Spinal cord (tissue), 10 donors: ENCODE measurements around the gene KRT3. TPM values are rescaled to one million over a fixed set of nuclear protein-coding genes. Genes with fewer than 3 reads are reported as not detected.

Experiments
- DNase-seq, 6 donors: peaks; one replicate each; pipeline versions ENCODE4 v3.0.0 to v3.0.0-alpha.2; 2013 to 2015; ENCODE audit warnings: low spot score in 6 of 6, low read depth in 4 of 6
- H3K27ac ChIP-seq: one replicate; pipeline ENCODE4 v1.5.1; 2013; ENCODE audit warnings: low read depth, low read length, control low read depth
- H3K27me3 ChIP-seq: one replicate; pipeline ENCODE4 v1.6.1; 2013; ENCODE audit warnings: low read length; ENCODE audit not compliant: control insufficient read depth, insufficient read depth
- H3K36me3 ChIP-seq: one replicate; pipeline ENCODE4 v1.6.1; 2013; ENCODE audit warnings: low read length; ENCODE audit not compliant: control insufficient read depth, insufficient read depth
- H3K4me1 ChIP-seq: one replicate; pipeline ENCODE4 v1.6.1; 2013; ENCODE audit warnings: low read length; ENCODE audit not compliant: control insufficient read depth, insufficient read depth
- H3K4me3 ChIP-seq: one replicate; pipeline ENCODE4 v1.5.1; 2013; ENCODE audit warnings: low read depth, low read length, control low read depth
- H3K9me3 ChIP-seq: one replicate; pipeline ENCODE4 v1.6.1; 2013; ENCODE audit warnings: low read length; ENCODE audit not compliant: control insufficient read depth, insufficient read depth
- WGBS: methylation state at CpG from one replicate; pipeline ENCODE4 v1.1.5; 2013; ENCODE audit warnings: missing lambda C conversion rate; ENCODE audit not compliant: insufficient coverage; 5-methylcytosine and 5-hydroxymethylcytosine counted together
- polyA plus RNA-seq, 2 donors: library from polyadenylated mRNA; unstranded; fragments of 120-200 nt; gene quantifications; one replicate each; pipeline ENCODE4 v1.2.1, GENCODE V29; 2013; ENCODE audit not compliant: insufficient read length in 2 of 2
- total RNA-seq, 2 donors: library from RNA; depleted of rRNA in 1 of 2; stranded (reverse); fragments of 120-200 nt in 1 of 2; fragments of >200 nt in 1 of 2; gene quantifications; one replicate each; pipeline versions ENCODE4 v1.2.3 to v1.2.4, GENCODE V29; 2013 to 2014
- donor health status: healthy.

KRT3 gene
- total and polyA plus RNA-seq, 4 donors: 0.10 to 0.21 TPM; not detected in 2

DNA sequence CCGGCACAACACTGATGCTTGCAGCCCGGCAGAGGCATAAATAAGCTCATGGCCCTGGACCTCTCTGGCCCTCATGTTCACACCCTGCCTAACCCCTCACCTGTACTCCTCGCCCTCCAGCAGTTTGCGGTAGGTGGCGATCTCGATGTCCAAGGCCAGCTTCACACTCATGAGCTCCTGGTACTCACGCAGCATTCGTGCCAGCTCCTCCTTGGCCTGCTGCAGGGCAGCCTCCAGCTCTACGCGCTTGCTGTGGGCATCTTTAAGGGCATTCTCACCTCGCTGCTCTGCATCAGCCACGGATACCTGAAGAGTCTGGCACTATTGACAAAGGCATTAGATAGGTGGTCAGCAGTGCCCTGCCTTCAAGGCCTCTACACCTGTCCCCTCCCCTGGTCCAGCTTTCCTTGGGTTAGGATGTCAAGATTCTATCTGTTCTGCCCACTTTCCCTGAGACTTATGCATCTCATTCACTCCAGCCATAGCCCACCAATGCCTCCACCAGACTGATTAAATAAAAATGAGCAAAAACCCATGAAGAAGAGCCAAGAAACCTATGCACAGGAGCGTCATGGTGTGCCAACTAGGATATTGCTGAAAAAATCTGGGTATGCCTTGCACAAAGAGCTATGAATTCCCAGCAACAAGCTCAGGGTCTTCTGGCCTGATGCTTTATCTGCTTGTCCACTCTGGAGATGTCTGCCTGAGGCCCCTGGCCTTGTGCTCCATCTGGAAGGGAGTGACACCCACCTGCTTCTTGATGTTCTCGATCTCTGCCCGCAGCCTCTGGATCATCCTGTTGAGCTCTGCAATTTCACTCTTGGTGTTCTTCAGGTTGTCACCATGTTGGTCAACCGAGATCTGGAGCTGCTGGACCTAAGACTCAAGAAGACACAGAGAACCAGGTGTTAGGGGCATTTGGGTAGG lies 11.9 kb upstream of the KRT3 start:
- Histone ChIP-seq H3K27me3 (no peaks in the 10 kb centered on the region), H3K27ac (no peak overlapping the region), H3K4me3 (no peak overlapping the region), H3K36me3 (no peaks in the 10 kb centered on the region), H3K4me1 (peaks cover 8% of the 10 kb centered on the region), H3K9me3 (no peaks in the 10 kb centered on the region)
- DNase-seq: no peak
- 86% methylated on average over 16 of the region's 16 CpGs for WGBS

DNA sequence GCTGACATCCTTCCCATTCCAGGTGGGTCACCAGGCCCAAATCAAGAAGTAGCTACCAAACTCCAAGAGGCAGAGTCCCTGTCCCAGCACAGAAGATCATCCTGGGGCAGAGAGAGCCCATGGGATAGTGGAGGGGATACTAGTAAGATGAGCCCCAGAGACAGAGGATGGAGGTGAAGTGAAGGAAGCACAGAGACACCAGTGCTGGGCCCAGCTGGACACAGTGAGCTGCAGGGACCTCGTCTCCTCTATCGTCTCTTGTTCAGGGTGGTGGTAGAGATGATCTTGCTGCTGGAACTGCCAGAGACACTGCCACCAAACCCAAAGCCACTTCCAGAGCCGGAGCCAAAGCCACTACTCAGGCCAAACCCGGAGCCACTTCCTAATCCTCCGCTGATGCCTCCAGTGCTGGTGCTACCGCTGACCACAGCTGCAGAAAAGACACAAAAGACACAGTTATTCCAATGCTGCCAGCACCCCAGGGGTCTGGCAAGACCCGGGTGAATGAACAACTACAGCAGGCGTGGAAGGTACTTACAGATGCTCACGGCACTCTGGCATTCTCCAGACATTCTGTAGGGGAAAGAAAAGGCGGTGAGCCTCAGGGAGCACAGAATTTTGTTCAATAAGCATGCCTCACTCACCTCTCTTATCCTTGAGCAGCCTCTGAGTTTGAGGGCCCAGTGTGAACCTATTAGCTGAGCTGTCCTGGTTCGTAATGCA lies 11.1 kb upstream of the KRT3 start:
- H3K4me3 ChIP-seq: no peak overlapping the region
- no peak for DNase-seq

DNA sequence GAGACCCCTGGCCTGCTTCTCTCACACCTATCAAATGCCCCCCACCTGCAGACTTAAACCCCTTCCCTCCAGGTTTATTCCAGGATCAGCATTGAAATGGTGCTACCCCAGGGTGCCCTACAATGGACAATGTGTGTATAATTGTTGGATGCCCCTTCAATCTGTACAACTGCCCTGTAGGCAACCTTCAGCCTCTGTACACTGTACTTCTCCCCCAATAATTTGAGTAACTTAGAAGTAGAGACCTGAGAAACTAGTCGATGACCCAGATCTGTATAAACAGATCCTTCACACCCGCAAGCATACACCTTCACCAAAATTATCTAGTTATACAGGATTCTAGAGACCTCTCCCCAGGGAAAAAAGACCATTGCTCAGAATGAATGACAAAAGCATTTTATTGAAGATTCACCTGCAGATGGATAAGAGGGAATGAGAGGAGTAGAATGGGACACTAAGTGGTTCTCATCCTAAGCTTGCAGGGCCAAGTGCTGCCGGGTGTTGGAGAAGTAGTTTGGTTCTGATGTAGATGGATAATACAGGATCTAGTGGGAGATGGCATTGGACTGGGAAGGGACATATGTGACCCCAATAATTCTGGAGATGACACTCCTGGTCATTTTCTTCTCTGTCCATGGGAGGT lies 10.4 kb upstream of the KRT3 start:
- no peak overlapping the region for H3K27ac ChIP-seq
- WGBS: 96% methylated on average over 2 of the region's 3 CpGs
- DNase-seq: no peak
- H3K4me1 ChIP-seq: peaks cover 8% of the 10 kb centered on the region
- H3K27me3 ChIP-seq: no peaks in the 10 kb centered on the region
- H3K36me3 ChIP-seq: no peaks in the 10 kb centered on the region
- H3K9me3 ChIP-seq: no peaks in the 10 kb centered on the region
- no peak overlapping the region for H3K4me3 ChIP-seq

More for the DNA sequence above, 11.1 kb upstream of the KRT3 start:
- 40% methylated on average over 9 of the region's 11 CpGs for WGBS
- Histone ChIP-seq H3K4me1 (peaks cover 8% of the 10 kb centered on the region), H3K36me3 (no peaks in the 10 kb centered on the region), H3K27me3 (no peaks in the 10 kb centered on the region), H3K9me3 (no peaks in the 10 kb centered on the region), H3K27ac (no peak overlapping the region)

DNA sequence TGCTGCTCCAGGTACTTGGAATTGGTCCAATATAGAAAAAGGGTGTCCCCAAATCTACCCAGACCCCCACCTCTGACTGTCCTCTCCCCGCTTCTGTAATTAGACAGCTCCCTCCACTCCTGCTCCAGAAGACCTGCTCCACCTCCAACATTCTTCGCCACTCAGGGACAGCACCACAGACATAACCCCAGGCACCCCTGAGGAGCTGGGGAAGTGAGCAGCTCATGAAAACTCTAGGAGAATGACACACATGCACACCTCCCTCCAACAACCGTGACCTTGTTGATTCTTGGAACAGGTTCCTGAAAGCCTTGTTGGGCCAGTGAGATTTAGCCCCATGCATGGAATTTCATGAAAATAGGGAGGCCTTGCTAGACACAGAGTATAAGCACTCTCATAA lies 9.8 kb upstream of the KRT3 start:
- Histone ChIP-seq H3K27ac (no peak overlapping the region), H3K36me3 (no peaks in the 10 kb centered on the region), H3K27me3 (no peaks in the 10 kb centered on the region), H3K4me1 (peaks cover 8% of the 10 kb centered on the region), H3K9me3 (no peaks in the 10 kb centered on the region), H3K4me3 (no peak overlapping the region)
- no peak for DNase-seq
- WGBS: 92% methylated on average over 2 of the region's 3 CpGs

DNA sequence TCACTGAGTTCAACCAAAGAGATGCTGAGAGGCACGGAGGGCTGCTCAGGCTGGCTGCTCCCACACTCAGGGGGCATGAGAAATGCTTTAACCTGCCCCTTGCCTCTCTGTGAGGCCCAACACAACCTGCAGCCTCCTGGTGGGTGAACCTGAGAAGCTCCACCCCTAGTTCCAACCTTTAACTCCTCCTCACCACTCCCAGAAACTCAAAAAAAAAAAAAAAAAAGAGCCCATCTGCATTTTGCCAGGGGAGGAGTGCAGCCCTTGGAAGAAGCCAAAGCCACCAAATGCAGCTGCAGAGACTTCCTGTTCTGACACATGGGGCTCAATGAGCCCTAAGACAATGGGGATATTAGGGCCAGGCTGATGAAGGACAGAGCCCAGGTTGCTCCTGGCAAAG lies 9.1 kb upstream of the KRT3 start:
- Histone ChIP-seq H3K9me3 (no peaks in the 10 kb centered on the region), H3K27ac (no peak overlapping the region), H3K36me3 (no peaks in the 10 kb centered on the region), H3K4me3 (no peak overlapping the region), H3K27me3 (no peaks in the 10 kb centered on the region), H3K4me1 (peaks cover 8% of the 10 kb centered on the region)
- no peak for DNase-seq
- WGBS: 33% methylated on average over 1 of the region's 1 CpG

DNA sequence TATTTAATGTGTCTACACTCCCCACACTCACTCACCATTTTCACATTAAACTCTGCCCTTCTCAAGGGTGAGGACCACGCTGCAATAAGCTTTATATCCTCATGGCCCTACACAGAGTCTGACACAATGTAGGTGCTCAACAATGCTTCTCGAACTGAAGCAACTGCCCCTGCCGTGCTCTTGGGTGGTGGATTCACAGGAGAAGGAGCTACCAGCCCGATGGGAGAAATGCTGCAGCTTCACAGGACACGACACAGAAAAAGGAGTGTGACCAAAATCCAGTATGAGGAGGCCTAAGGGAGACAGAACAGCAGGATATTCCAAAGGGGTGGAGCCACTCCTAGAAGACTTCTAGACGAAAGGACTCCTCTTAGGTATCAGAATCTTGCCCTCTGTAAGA lies 6.5 kb upstream of the KRT3 start:
- Histone ChIP-seq H3K27ac (no peak overlapping the region), H3K4me3 (no peak overlapping the region), H3K4me1 (peaks cover 8% of the 10 kb centered on the region), H3K27me3 (no peaks in the 10 kb centered on the region), H3K36me3 (no peaks in the 10 kb centered on the region), H3K9me3 (no peaks in the 10 kb centered on the region)
- WGBS: 72% methylated on average over 6 of the region's 6 CpGs
- no peak for DNase-seq

DNA sequence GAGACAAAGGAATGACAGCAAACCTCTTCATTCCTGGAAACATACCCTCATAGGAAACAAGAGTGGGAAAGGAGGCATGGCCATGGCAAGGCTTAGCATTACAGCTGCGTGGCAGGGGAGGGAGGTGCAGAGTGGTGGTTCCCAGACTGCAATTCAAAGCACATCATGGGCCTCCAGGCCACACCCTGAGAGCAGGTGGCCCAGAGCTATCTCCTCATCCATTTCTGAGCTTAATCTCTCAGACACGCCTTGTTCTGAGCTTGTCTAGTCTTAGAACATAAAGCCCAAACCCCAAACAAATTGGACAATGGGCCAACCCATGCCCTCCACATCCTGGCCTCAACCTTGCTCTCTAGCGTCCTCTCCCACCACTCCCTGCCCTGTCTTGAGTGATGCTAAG lies 5.9 kb upstream of the KRT3 start:
- Histone ChIP-seq H3K4me1 (peaks cover 8% of the 10 kb centered on the region), H3K9me3 (no peaks in the 10 kb centered on the region), H3K4me3 (no peak overlapping the region), H3K27ac (no peak overlapping the region), H3K36me3 (no peaks in the 10 kb centered on the region), H3K27me3 (no peaks in the 10 kb centered on the region)
- DNase-seq: no peak
- WGBS: 69% methylated on average over 2 of the region's 3 CpGs

DNA sequence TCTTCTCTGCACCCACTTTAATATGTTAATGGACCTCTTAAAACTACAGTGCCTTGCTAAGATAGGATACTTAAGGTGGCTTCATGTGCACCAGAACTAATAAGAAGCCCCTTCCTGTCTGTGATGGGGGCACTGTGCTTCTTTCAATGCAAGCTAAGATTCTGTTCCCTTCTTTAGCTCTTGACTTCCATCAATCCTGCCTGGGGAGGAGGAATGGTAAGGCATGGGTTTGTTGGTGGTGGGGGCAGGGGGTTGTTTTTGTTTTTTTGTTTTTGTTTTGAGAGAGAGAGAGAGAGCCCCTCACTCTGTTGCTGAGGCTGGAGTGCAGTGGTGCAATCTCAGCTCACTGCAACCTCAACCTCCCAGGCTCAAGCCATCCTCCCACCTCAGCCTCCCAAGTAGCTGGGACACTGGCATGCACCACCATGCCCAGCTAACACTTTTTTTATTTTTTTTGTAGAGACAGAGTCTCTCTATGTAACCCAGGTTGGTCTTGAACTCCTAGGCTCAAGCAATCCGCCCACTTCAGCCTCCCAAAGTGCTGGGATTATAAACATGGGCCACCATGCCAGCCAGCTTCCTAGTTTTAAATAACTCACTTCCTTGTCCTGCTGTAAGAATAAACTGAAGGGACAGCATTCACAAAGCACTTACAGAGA lies 4.5 kb upstream of the KRT3 start:
- whole genome bisulfite sequencing: no CpG with 5 or more reads among the region's 1 CpG
- no peaks in the 10 kb centered on the region for H3K36me3 ChIP-seq
- no peaks in the 10 kb centered on the region for H3K27me3 ChIP-seq
- DNase-seq: no peak
- H3K4me3 ChIP-seq: no peak overlapping the region
- no peak overlapping the region for H3K27ac ChIP-seq
- peaks cover 6% of the 10 kb centered on the region for H3K4me1 ChIP-seq
- no peaks in the 10 kb centered on the region for H3K9me3 ChIP-seq

DNA sequence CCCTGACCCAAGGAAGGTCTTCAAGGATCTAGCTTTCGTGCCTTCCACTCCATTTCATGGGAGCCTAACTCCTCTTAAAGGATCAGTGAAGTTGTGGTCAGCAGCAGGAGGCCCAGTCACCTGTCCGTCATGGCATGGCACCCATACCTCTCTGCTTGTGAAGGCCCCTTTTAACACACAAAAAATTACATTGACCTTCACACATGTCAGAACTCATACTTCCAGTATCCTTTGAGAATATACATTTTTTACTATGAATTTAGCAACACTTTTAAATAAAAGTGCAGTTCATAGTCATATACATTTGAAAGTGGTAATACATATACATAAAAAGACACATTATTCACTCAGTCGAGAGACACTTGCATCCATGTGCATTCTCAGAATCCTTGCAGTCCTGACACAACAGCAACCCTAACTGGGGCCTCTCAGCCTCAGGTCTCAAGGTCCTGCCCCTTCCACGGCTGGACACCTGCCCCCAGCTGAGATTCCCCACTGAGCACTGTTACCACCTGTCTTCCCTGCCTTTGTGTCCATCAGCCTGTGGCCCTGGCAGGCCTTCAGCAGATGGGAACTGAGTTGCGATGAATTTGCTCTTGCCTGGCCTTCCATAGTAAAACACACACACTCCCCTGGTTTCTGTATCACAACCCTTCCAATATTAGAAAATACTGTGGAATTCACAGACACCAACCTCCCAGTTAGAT lies 3.7 kb upstream of the KRT3 start:
- Histone ChIP-seq H3K27ac (no peak overlapping the region), H3K27me3 (no peaks in the 10 kb centered on the region), H3K4me3 (no peak overlapping the region), H3K4me1 (peaks cover 3% of the 10 kb centered on the region), H3K36me3 (no peaks in the 10 kb centered on the region), H3K9me3 (no peaks in the 10 kb centered on the region)
- 71% methylated on average over 5 of the region's 5 CpGs for WGBS
- DNase-seq: no peak
